HG03064 (cell line): ENCODE data around the gene ZFYVE26.
"Not testable (repeated sequence)": the region's sequence is repeated elsewhere in the genome, so short reads cannot be mapped to it uniquely, and the experiment has no call there.

Experiments
- ATAC-seq: cut with Tn5 transposase; IDR thresholded peaks from one replicate; pipeline ENCODE4 v1.9.1; 2021; ENCODE audit warnings: low read depth; ENCODE audit not compliant: unreplicated experiment

ZFYVE26 gene

DNA sequence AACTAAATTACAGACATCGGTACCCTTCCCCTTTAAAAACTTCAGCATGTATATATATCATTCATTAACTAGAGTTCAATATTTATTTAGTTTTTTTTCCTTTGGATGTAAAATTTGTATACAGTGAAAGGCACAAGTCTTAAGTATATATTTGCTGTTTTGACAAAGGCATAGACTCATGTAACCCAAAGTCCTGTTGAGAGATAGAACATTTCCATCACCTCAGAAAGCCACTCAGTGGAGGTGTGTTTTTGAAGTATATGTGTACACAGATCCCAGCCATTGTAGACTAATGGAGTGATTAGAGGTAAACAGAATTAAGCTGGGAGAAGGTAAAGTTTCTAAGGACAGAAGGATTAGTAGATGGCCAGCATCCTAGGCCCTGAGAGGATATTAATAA is 99.3 kb downstream of the ZFYVE26 start:
- ATAC-seq: no peak

GRCh38 chr14:67710209-67710608 is 106.2 kb downstream of the ZFYVE26 start:
- no peak for ATAC-seq

GRCh38 chr14:67709796-67710195 is 106.6 kb downstream of the ZFYVE26 start:
- ATAC-seq: not testable (repeated sequence)

DNA sequence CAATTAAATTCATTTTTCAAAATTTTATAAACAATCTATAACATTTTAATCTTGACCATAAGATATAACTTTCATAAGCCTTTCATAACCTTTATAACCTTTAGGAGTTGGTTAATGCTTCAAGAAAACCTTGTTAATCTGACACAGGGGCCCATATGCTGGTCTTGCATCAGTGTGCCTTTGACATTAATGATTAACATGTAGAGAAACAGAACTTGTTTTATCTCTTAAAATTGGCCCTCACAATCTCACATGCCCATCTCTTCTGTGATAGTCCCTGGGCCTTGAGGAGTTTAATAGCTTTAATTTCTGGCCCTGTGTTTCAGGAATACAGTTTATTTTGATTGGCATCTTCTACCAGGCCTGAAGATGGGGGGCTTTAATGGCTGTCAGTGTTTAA is 107.0 kb downstream of the ZFYVE26 start:
- ATAC-seq: not testable (repeated sequence)

DNA sequence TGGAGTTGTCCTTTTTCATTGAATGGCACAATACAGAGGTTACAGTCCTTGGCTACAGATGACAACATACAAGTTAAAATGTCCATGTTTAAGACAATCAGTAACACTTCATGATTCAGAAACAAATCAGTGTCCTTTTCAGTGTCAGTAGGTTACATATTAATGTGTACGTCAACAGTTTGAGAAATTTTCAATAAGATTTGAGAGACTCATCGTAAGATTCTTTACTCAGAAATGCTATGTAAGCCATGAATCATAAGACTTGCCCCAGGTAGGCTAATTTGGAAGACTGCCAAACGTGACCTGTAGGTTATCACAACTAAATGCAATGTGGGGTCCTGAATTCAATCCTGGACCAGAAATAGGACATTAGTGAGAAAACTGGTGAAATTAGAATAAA is 111.2 kb downstream of the ZFYVE26 start:
- no peak for ATAC-seq

GRCh38 chr14:67704484-67705089 is 111.8 kb downstream of the ZFYVE26 start:
- no peak for ATAC-seq

GRCh38 chr14:67703997-67704396 is 112.4 kb downstream of the ZFYVE26 start:
- ATAC-seq: no peak

DNA sequence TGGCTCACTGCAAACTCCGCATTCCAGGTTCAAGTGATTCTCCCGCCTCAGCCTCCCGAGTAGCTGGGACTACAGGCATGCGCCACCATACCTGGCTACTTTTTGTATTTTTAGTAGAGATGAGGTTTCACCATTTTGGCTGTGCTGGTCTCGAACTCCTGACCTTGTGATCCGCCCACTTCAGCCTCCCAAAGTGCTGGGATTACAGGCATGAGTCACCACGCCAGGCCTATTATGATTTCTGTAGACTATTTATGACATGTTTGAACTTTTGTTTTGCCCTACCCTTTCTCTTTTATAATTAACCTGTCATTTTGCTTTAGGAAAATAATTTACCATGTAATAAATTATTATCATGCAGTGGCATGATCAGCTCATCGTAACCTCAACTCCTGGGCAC is 114.9 kb downstream of the ZFYVE26 start, which contains the start of gene RDH12:
RDH12 (plus strand) TSS at position 395 of the 400 bp plus-strand sequence. CDS start 20,757 bp downstream, outside the sequence.
- not testable (repeated sequence) for ATAC-seq

GRCh38 chr14:67698179-67698578 is 118.2 kb downstream of the ZFYVE26 start:
- ATAC-seq: no peak

DNA sequence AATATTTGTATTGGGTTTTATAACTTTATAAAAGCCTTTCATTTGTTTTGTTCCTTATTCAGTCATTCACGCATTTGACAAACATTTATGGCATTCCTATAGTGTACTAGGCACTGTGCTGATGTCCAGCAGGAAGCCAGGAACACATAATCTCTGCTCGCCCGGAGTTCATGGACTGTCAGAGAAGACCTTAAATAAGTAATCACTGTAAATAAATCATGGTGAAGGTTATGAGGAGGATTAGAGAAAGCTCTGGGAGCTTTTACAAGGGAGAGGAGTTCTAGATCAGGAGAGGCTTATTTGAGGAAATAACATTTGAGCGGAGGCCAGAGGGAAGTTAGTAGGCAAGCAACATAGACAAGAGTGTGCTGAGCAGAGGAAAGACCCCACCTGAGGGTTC is 119.4 kb downstream of the ZFYVE26 start:
- no peak for ATAC-seq
